Thoracic aorta (tissue), 2 donors: ENCODE measurements around the gene TICAM1. TPM values are rescaled to one million over a fixed set of nuclear protein-coding genes. Genes with fewer than 3 reads are reported as not detected.

Source experiments
- ATAC-seq: fragments of 150-250 bp; one replicate; pipeline ENCODE4 v1.8.0; 2017; ENCODE audit warnings: low read depth; ENCODE audit not compliant: insufficient number of reproducible peaks, low FRiP score
- DNase-seq: peaks from one replicate; pipeline ENCODE4 v3.0.0-alpha.2; 2020; ENCODE audit warnings: low spot score
- H3K27ac ChIP-seq, 2 donors: fragments of 200-600 bp; sonication (generic); 1 replicate in 1 of 2; 2 replicates in 1 of 2; pipeline ENCODE4 v1.5.1; 2016; ENCODE audit warnings: mild to moderate bottlenecking in 2 of 2, moderate library complexity in 2 of 2
- H3K27me3 ChIP-seq: fragments of 200-600 bp; sonication (generic); replicated peaks from 2 replicates; pipeline ENCODE4 v1.6.0; 2016; ENCODE audit warnings: mild to moderate bottlenecking; ENCODE audit not compliant: insufficient read depth
- H3K36me3 ChIP-seq: fragments of 200-600 bp; sonication (generic); one replicate; pipeline ENCODE4 v1.5.1; 2016
- H3K4me1 ChIP-seq, 2 donors: fragments of 200-600 bp; sonication (generic); 1 replicate in 1 of 2; 2 replicates in 1 of 2; pipeline versions ENCODE4 v1.5.1 to v1.6.0; 2016; ENCODE audit warnings: low read depth in 2 of 2, mild to moderate bottlenecking in 1 of 2; ENCODE audit not compliant: control insufficient read depth in 1 of 2
- H3K4me3 ChIP-seq: fragments of 200-600 bp; sonication (generic); 2 replicates; pipeline ENCODE4 v1.5.1; 2016; ENCODE audit warnings: mild to moderate bottlenecking
- H3K9me3 ChIP-seq: fragments of 200-600 bp; sonication (generic); 2 replicates; pipeline ENCODE4 v1.5.1; 2016
- CTCF ChIP-seq: fragments of 200-600 bp; sonication (generic); IDR thresholded peaks from one replicate; pipeline ENCODE4 v1.5.1; 2019; ENCODE audit warnings: antibody characterized with exemption
- total RNA-seq, 2 donors: library from RNA; depleted of rRNA; stranded (reverse); fragments of >200 nt; gene quantifications; one replicate each; pipeline versions ENCODE4 v1.1.0 to v1.2.3, GENCODE V29; 2016

TICAM1 gene
- total RNA-seq, 2 donors from 2014 or later: 10.0 to 14.0 TPM

- no peaks in the 10 kb centered on the region for H3K36me3 ChIP-seq
- no peak for TF ChIP-seq CTCF
- H3K9me3 ChIP-seq: no peaks in the 10 kb centered on the region
- no peaks in the 10 kb centered on the region for H3K27me3 ChIP-seq
- DNase-seq (no peak), ATAC-seq (no peak)
- H3K4me1 ChIP-seq: no peaks in the 10 kb centered on the region
- no peak overlapping the region for H3K27ac ChIP-seq
- H3K4me3 ChIP-seq: no peak overlapping the region
Measured at GRCh38 chr19:4776436-4777211, 54.9 kb downstream of the TICAM1 start.

GRCh38 chr19:4775627-4776152, 55.8 kb downstream of the TICAM1 start:
- no peak for TF ChIP-seq CTCF

GRCh38 chr19:4774136-4774535, 57.4 kb downstream of the TICAM1 start:
- ATAC-seq: no peak
- no peaks in the 10 kb centered on the region for H3K27me3 ChIP-seq

More at GRCh38 chr19:4775627-4776152, 55.8 kb downstream of the TICAM1 start:
- DNase-seq (no peak), ATAC-seq (no peak)
- Histone ChIP-seq H3K4me1 (no peaks in the 10 kb centered on the region), H3K27ac (no peak overlapping the region), H3K27me3 (no peaks in the 10 kb centered on the region), H3K4me3 (no peak overlapping the region), H3K9me3 (no peaks in the 10 kb centered on the region), H3K36me3 (no peaks in the 10 kb centered on the region)

GRCh38 chr19:4773047-4773640, 58.4 kb downstream of the TICAM1 start:
- no peak for DNase-seq
- Histone ChIP-seq H3K4me3 (no peak overlapping the region), H3K9me3 (no peaks in the 10 kb centered on the region), H3K4me1 (no peaks in the 10 kb centered on the region), H3K27me3 (no peaks in the 10 kb centered on the region), H3K27ac (no peak overlapping the region), H3K36me3 (no peaks in the 10 kb centered on the region)
- TF ChIP-seq CTCF: no peak
- no peak for ATAC-seq

More at GRCh38 chr19:4774136-4774535, 57.4 kb downstream of the TICAM1 start:
- no peak overlapping the region for H3K27ac ChIP-seq
- H3K36me3 ChIP-seq: no peaks in the 10 kb centered on the region
- no peaks in the 10 kb centered on the region for H3K9me3 ChIP-seq
- no peaks in the 10 kb centered on the region for H3K4me1 ChIP-seq
- no peak overlapping the region for H3K4me3 ChIP-seq
- TF ChIP-seq CTCF: no peak
- no peak for DNase-seq

- Histone ChIP-seq H3K27ac (no peak overlapping the region), H3K27me3 (no peaks in the 10 kb centered on the region), H3K4me3 (no peak overlapping the region), H3K36me3 (no peaks in the 10 kb centered on the region), H3K9me3 (no peaks in the 10 kb centered on the region), H3K4me1 (no peaks in the 10 kb centered on the region)
- no peak for ATAC-seq
- no peak for DNase-seq
- no peak for TF ChIP-seq CTCF
Measured at GRCh38 chr19:4772566-4772965, 58.9 kb downstream of the TICAM1 start.
